ENCODE measurements around the gene CHD5. TPM values are rescaled to one million over a fixed set of nuclear protein-coding genes. Genes with fewer than 3 reads are reported as not detected.

Gene CHD5
- polyA plus RNA-seq, 1 donor (not counting 4 experiments of a cell fraction or from before 2014, with no cell fraction given), result 0.07 TPM

GRCh38 chr1:6092211-6092610, 87.9 kb downstream of the CHD5 start:
- DNase-seq (ENCODE audit: low read depth, low spot score) (no peak), FAIRE-seq (no peak)
- dilution Hi-C loops (cut with MboI; ENCODE audit: extremely low pct_ligation_motif_present, low sequenced_read_pairs), result no loop called here
- H3K4me2 ChIP-seq (ENCODE audit: control insufficient read depth, extremely low read depth, insufficient read depth, low read depth, low read length), result no peak overlapping the region
- no peak overlapping the region for H3K4me3 ChIP-seq (ENCODE audit: control insufficient read depth in 2 of 3, extremely low read depth in 1 of 3, insufficient read depth in 2 of 3, low read depth in 1 of 3, low read length in 3 of 3)
- no peak overlapping the region for H2AFZ ChIP-seq (ENCODE audit: control insufficient read depth, low read length)
- H3K79me2 ChIP-seq (ENCODE audit: control insufficient read depth, insufficient read depth, low read length), result no peaks in the 10 kb centered on the region
- H3K36me3 ChIP-seq (ENCODE audit: control insufficient read depth in 2 of 2, extremely low read depth in 1 of 2, insufficient read depth in 2 of 2, low read length in 2 of 2), result no peaks in the 10 kb centered on the region
- H3K9me1 ChIP-seq (ENCODE audit: control insufficient read depth, extremely low read depth, insufficient read depth, low read length), result no peaks in the 10 kb centered on the region
- H3K4me1 ChIP-seq (ENCODE audit: control insufficient read depth, extremely low read depth, insufficient read depth, low read length), result no peaks in the 10 kb centered on the region
- H3K9me3 ChIP-seq (ENCODE audit: control insufficient read depth, low read depth, low read length), result no peaks in the 10 kb centered on the region
- no peak for TF ChIP-seq EZH2 (IDR thresholded peaks at IDR 0.05; ENCODE audit: low read length)
- TF ChIP-seq, protein P1, sequence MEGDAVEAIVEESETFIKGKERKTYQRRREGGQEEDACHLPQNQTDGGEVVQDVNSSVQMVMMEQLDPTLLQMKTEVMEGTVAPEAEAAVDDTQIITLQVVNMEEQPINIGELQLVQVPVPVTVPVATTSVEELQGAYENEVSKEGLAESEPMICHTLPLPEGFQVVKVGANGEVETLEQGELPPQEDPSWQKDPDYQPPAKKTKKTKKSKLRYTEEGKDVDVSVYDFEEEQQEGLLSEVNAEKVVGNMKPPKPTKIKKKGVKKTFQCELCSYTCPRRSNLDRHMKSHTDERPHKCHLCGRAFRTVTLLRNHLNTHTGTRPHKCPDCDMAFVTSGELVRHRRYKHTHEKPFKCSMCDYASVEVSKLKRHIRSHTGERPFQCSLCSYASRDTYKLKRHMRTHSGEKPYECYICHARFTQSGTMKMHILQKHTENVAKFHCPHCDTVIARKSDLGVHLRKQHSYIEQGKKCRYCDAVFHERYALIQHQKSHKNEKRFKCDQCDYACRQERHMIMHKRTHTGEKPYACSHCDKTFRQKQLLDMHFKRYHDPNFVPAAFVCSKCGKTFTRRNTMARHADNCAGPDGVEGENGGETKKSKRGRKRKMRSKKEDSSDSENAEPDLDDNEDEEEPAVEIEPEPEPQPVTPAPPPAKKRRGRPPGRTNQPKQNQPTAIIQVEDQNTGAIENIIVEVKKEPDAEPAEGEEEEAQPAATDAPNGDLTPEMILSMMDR (optimal IDR thresholded peaks at IDR 0.05 in 1 of 3, IDR thresholded peaks at IDR 0.05 in 1 of 3, conservative IDR thresholded peaks at IDR 0.05 in 1 of 3; ENCODE audit: extremely low read depth in 1 of 3, insufficient read depth in 2 of 3, low read length in 3 of 3), result no peak
- H4K20me1 ChIP-seq (ENCODE audit: control insufficient read depth, extremely low read depth, insufficient read depth, low read length), result no peaks in the 10 kb centered on the region
- no peak overlapping the region for H3K9ac ChIP-seq (ENCODE audit: control insufficient read depth, extremely low read depth, insufficient read depth, low read length)
- no peak overlapping the region for H3K27ac ChIP-seq (ENCODE audit: control insufficient read depth, insufficient read depth, low read length)
- H3K27me3 ChIP-seq (ENCODE audit: control insufficient read depth, extremely low read depth, insufficient read depth, low read length), result peaks cover 12% of the 10 kb centered on the region

GRCh38 chr1:6091823-6092109, 88.4 kb downstream of the CHD5 start:
- Histone ChIP-seq H3K79me2 (ENCODE audit: control insufficient read depth, insufficient read depth, low read length) (no peaks in the 10 kb centered on the region), H3K9me1 (ENCODE audit: control insufficient read depth, extremely low read depth, insufficient read depth, low read length) (no peaks in the 10 kb centered on the region), H3K36me3 (ENCODE audit: control insufficient read depth in 2 of 2, extremely low read depth in 1 of 2, insufficient read depth in 2 of 2, low read length in 2 of 2) (no peaks in the 10 kb centered on the region), H3K4me1 (ENCODE audit: control insufficient read depth, extremely low read depth, insufficient read depth, low read length) (no peaks in the 10 kb centered on the region), H3K4me3 (ENCODE audit: control insufficient read depth in 2 of 3, extremely low read depth in 1 of 3, insufficient read depth in 2 of 3, low read depth in 1 of 3, low read length in 3 of 3) (no peak overlapping the region), H3K27me3 (ENCODE audit: control insufficient read depth, extremely low read depth, insufficient read depth, low read length) (peaks cover 12% of the 10 kb centered on the region), H3K9me3 (ENCODE audit: control insufficient read depth, low read depth, low read length) (no peaks in the 10 kb centered on the region), H3K4me2 (ENCODE audit: control insufficient read depth, extremely low read depth, insufficient read depth, low read depth, low read length) (no peak overlapping the region), H4K20me1 (ENCODE audit: control insufficient read depth, extremely low read depth, insufficient read depth, low read length) (no peaks in the 10 kb centered on the region), H2AFZ (ENCODE audit: control insufficient read depth, low read length) (no peak overlapping the region), H3K9ac (ENCODE audit: control insufficient read depth, extremely low read depth, insufficient read depth, low read length) (no peak overlapping the region), H3K27ac (ENCODE audit: control insufficient read depth, insufficient read depth, low read length) (no peak overlapping the region)
- no peak for TF ChIP-seq EZH2 (IDR thresholded peaks at IDR 0.05; ENCODE audit: low read length)
- TF ChIP-seq, protein P1 (optimal IDR thresholded peaks at IDR 0.05 in 1 of 3, IDR thresholded peaks at IDR 0.05 in 1 of 3, conservative IDR thresholded peaks at IDR 0.05 in 1 of 3; ENCODE audit: extremely low read depth in 1 of 3, insufficient read depth in 2 of 3, low read length in 3 of 3), result no peak
- FAIRE-seq (no peak), DNase-seq (ENCODE audit: low read depth, low spot score) (no peak)
- dilution Hi-C loops (cut with MboI; ENCODE audit: extremely low pct_ligation_motif_present, low sequenced_read_pairs), result no loop called here

Measured in keratinocyte (primary cell).